Stimulated activated naive CD8-positive, alpha-beta T cell treated with anti-CD3 and anti-CD28 coated beads, Interleukin-15, amount 100 ng/mL, for 72 hours (primary cell): ENCODE results near the gene KLF13.

Experiments used
- ATAC-seq: fragments of 150-1000 bp; cut with Tn5 transposase; 2 replicates; pipeline ENCODE4 v1.10.0; 2021; ENCODE audit warnings: mild to moderate bottlenecking, moderate library complexity
- DNase-seq, 2 donors: peaks; one replicate each; pipeline ENCODE4 v3.0.0; 2021 to 2022
- H3K27ac Mint-ChIP-seq, 2 donors: one replicate each; pipeline ENCODE4 v1.8.0; 2022; ENCODE audit warnings: mild to moderate bottlenecking in 2 of 2, mixed read lengths in 2 of 2, moderate library complexity in 2 of 2
- H3K27me3 Mint-ChIP-seq: one replicate; pipeline ENCODE4 v1.8.0; 2022; ENCODE audit warnings: mixed read lengths
- H3K4me1 Mint-ChIP-seq: one replicate; pipeline ENCODE4 v1.8.0; 2022; ENCODE audit warnings: mild to moderate bottlenecking, mixed read lengths
- H3K4me3 Mint-ChIP-seq, 2 donors: one replicate each; pipeline ENCODE4 v1.8.0; 2022; ENCODE audit warnings: mild to moderate bottlenecking in 2 of 2, mixed read lengths in 2 of 2, moderate library complexity in 1 of 2
- H3K9me3 Mint-ChIP-seq, 2 donors: one replicate each; pipeline ENCODE4 v1.8.0; 2022; ENCODE audit warnings: mixed read lengths in 2 of 2

The KLF13 gene

GRCh38 chr15:31296219-31296645 lies 30.4 kb upstream of the KLF13 start:
- H3K9me3 Mint-ChIP-seq = no peaks in the 10 kb centered on the region
- ATAC-seq (no peak), DNase-seq (no peak)
- H3K27ac Mint-ChIP-seq = no peak overlapping the region
- H3K4me3 Mint-ChIP-seq = no peak overlapping the region
- H3K4me1 Mint-ChIP-seq = peaks cover 16% of the 10 kb centered on the region
- peaks cover 25% of the 10 kb centered on the region for H3K27me3 Mint-ChIP-seq

DNA sequence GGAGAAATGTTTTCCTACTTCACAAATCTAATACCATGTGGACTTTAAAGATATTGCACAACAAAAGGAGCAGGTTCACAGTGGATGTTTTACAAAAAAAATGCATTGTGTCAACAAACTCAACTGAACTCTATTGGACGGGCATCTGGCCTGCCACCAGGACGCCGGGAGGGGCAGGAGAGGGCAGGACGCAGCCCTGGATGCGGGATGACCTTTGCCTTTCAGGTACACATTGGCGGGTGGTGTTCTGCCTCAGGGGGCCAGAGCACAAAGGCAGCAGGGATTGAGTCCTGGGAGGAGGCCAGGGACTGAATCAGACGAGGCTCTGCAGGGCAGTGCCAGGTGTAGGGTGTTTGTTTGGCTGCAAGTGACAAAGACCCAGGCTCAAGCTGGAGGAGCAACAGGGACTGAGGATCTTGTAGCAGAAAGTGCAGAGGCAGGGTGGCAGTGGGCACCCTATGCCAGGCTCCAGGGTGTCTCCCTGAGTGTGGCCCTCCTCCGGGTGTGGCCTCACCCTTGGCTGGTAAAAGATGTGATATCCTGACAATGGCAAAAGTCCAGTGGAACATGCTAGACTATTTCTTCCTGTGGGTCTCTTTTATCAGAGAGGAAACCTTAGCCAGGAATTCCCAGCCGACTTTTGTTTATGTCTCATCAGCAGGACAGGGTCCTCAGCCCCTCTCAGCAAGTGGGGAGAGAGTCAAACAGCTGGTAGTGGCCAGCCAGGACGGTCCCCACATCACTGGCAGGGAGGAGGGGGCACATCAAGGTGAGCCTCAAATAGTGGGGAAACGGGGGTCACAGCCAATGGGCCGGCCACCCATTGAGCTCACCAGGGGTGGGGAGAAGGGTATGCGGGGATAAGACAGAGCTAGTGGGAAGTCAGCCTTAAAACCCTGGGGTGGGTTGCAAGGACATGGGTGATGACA lies 29.7 kb upstream of the KLF13 start:
- Mint-ChIP-seq H3K27ac (no peak overlapping the region), H3K4me1 (peaks cover 14% of the 10 kb centered on the region), H3K4me3 (no peak overlapping the region), H3K27me3 (peaks cover 18% of the 10 kb centered on the region), H3K9me3 (no peaks in the 10 kb centered on the region)
- DNase-seq (peak in 1 of 2 donors; percentile 2), ATAC-seq (no peak)

DNA sequence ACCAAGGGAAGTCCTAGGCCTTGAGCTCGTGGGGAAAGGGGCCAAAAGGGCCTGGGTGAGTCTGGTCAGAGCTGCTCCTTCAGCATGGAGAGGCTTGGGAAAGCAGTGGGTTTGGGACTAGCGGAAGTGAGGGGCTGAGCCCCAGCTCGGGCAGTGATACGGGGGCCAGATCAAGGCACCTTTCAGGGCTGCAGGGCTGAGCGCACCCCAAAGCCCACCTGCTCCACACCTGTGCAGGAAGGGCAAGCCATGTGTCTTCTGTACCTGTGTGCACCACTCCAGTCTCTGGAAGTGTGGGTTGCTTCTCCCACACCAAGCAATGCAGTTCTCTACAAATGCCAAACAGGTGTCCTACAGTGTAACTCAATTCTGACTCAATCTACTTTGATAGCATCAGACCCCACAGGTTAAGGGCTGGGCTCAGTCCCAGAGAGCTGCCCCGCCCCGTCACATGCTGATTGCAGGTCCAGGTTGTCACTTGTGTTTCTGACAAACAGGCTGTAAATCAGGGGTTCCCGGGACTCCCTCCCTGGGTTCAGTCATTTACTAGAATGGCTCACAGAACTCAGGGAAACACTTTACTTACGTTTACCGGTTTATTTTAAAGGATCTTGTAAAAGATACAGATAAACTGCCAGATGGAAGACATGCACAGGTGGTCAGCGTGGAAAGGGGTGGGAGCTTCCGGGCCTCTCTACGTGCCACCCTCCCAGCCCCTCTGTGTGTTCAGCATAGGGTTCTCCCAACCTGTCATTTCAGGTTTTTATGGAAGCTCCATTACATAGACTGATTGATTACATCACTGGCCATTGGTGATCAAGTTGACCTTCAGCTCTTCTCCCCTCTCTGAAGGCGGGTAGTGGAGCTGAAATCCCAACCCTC lies 28.8 kb upstream of the KLF13 start:
- Mint-ChIP-seq H3K9me3 (no peaks in the 10 kb centered on the region), H3K4me3 (no peak overlapping the region), H3K27me3 (peaks cover 9% of the 10 kb centered on the region), H3K4me1 (peaks cover 17% of the 10 kb centered on the region), H3K27ac (peak overlapping the region in 1 of 2 donors; percentile 13)
- ATAC-seq (no peak), DNase-seq (no peak)

DNA sequence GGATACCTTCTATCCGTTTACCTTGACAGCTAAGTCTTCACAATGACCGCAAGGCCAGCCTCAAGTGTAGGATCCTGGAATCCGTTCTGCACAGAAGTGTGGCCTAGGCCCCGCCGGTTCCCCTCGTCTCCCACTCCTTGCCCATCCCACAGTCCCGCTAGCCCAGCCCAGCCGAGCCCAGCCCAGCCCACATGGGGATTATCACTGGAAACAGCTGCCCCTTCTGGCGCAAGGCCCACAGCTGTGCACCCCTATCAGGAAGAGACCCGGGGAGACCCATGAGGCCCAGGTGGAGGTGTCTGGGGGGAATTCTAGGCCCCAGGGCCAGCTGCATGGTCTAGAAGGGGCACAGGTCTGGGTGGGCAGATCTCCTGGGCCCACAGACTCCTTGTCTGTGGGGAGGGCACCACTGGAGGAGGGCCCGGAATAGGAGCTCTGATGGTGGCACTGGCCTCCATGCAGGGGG lies 27.9 kb upstream of the KLF13 start:
- Mint-ChIP-seq H3K27ac (no peak overlapping the region), H3K9me3 (no peaks in the 10 kb centered on the region), H3K4me1 (peaks cover 26% of the 10 kb centered on the region), H3K27me3 (no peaks in the 10 kb centered on the region), H3K4me3 (no peak overlapping the region)
- ATAC-seq = no peak
- peak in 1 of 2 donors; percentile 2 for DNase-seq

- H3K27me3 Mint-ChIP-seq = no peaks in the 10 kb centered on the region
- H3K4me1 Mint-ChIP-seq = peaks cover 38% of the 10 kb centered on the region
- DNase-seq (peak in 1 of 2 donors; percentile 4), ATAC-seq (no peak)
- no peaks in the 10 kb centered on the region for H3K9me3 Mint-ChIP-seq
- no peak overlapping the region for H3K4me3 Mint-ChIP-seq
- no peak overlapping the region for H3K27ac Mint-ChIP-seq
Observed at GRCh38 chr15:31300208-31300661, 26.4 kb upstream of the KLF13 start.

GRCh38 chr15:31300981-31301672 lies 25.5 kb upstream of the KLF13 start:
- DNase-seq (no peak), ATAC-seq (no peak)
- no peak overlapping the region for H3K4me3 Mint-ChIP-seq
- peak overlapping the region in 1 of 2 donors; percentile 33 for H3K27ac Mint-ChIP-seq
- no peaks in the 10 kb centered on the region for H3K27me3 Mint-ChIP-seq
- H3K9me3 Mint-ChIP-seq = no peaks in the 10 kb centered on the region
- peaks cover 38% of the 10 kb centered on the region for H3K4me1 Mint-ChIP-seq

GRCh38 chr15:31301673-31301990 lies 25.0 kb upstream of the KLF13 start:
- no peak for ATAC-seq
- no peaks in the 10 kb centered on the region for H3K9me3 Mint-ChIP-seq
- H3K27me3 Mint-ChIP-seq = no peaks in the 10 kb centered on the region
- H3K27ac Mint-ChIP-seq = peak overlapping the region in 1 of 2 donors; percentile 33
- no peak overlapping the region for H3K4me3 Mint-ChIP-seq
- DNase-seq = no peak
- peaks cover 38% of the 10 kb centered on the region for H3K4me1 Mint-ChIP-seq

DNA sequence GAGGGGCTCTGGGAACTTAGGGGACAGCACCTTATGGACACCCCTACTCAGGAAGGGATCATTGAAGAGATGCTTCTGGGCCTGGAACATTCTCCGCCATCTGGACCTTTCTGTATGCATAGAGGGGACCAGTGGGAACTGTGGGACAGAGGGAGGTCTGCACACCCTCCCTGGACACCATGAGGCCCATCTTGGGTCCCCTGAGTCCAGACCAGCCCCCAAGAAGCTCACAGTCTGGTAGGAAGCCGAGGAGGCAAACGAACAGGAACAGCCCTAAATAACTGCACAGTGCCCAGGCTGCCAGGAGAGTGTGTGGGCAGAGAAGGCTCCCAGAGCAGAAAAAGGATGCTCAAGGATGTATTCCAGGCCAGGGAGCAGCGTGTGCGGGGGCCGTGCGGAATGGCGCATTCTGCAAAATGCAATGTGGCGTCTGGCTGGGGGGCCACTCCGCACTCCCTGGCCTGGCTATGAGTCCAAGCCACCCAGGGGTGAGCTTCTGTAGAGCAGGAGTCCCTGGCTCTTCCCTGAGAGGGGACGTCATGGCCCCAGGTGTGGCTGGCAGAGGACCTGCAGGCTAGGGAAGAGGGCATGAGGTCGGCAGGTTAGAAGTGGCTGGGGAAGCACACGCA lies 24.5 kb upstream of the KLF13 start:
- no peaks in the 10 kb centered on the region for H3K27me3 Mint-ChIP-seq
- peak in 1 of 2 donors; percentile 4 for DNase-seq
- peak overlapping the region in 1 of 2 donors; percentile 54 for H3K27ac Mint-ChIP-seq
- H3K9me3 Mint-ChIP-seq = no peaks in the 10 kb centered on the region
- no peak overlapping the region for H3K4me3 Mint-ChIP-seq
- peaks cover 40% of the 10 kb centered on the region for H3K4me1 Mint-ChIP-seq
- ATAC-seq = no peak

- DNase-seq = peak in 1 of 2 donors; percentile 21
Observed at GRCh38 chr15:31302778-31303725, 23.6 kb upstream of the KLF13 start.

DNA sequence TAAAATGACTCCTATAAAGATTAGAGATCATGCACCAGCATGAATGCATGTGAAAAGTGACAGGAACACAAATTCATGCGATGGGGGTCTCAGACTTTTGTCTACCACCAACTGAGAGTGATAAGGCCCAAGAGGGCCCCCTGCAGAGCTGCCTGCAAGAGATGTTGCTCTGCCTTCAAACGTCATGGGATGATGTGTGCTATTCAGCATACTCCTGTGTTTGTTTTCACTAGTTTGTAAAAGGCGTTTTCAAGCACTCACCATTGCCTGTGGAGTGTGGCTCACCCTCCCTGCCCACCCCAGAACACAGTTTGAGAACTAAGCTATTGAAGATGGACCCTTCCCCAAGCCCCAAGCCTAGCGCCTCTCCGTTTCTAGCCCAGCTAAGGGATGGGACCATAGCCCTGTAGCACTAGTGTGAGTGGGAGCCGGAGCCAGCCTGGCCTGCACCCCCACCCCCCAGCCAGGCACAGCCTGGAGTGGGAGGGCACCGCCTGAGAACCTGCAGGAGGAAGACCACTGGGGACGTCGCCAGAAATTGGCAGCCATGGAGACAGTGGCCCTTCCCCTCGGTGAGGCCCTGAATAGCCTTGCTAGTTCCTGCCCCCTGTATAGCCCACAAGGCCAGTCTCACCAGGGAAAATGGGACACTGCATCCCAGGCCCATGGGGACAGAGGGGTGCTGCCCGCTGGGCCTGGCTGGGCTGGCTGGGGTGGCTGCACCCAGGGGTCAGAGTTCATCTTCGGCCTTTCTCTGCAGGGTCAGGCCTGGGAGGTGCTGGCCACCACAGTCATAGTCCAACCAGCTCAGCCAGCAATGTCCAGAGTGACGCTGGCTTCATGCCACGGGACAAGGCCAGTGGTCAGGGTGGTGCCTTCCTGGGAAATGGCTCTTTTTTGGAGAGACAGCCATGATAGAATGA lies 22.6 kb upstream of the KLF13 start:
- Mint-ChIP-seq H3K4me3 (peak overlapping the region; percentile 9 to 34), H3K9me3 (no peaks in the 10 kb centered on the region), H3K4me1 (peaks cover 58% of the 10 kb centered on the region), H3K27ac (peak overlapping the region in 1 of 2 donors; percentile 89), H3K27me3 (no peaks in the 10 kb centered on the region)
- ATAC-seq (no peak), DNase-seq (peak in 1 of 2 donors; percentile 8)

More at GRCh38 chr15:31302778-31303725, 23.6 kb upstream of the KLF13 start:
- Mint-ChIP-seq H3K27ac (peak overlapping the region; percentile 54 to 83), H3K4me1 (peaks cover 49% of the 10 kb centered on the region), H3K27me3 (no peaks in the 10 kb centered on the region), H3K4me3 (peak overlapping the region; percentile 5 to 9), H3K9me3 (no peaks in the 10 kb centered on the region)
- ATAC-seq = peak; percentile 64

GRCh38 chr15:31304751-31305365 lies 21.8 kb upstream of the KLF13 start:
- ATAC-seq (no peak), DNase-seq (peak in 1 of 2 donors; percentile 4)
- Mint-ChIP-seq H3K4me1 (peaks cover 62% of the 10 kb centered on the region), H3K9me3 (no peaks in the 10 kb centered on the region), H3K27me3 (no peaks in the 10 kb centered on the region), H3K4me3 (no peak overlapping the region), H3K27ac (peak overlapping the region; percentile 34 to 48)

GRCh38 chr15:31305375-31305774 lies 21.3 kb upstream of the KLF13 start:
- H3K27ac Mint-ChIP-seq = peak overlapping the region in 1 of 2 donors; percentile 15

More at GRCh38 chr15:31305375-31305774, 21.3 kb upstream of the KLF13 start:
- ATAC-seq (no peak), DNase-seq (peak in 1 of 2 donors; percentile 5)
- Mint-ChIP-seq H3K4me1 (peaks cover 66% of the 10 kb centered on the region), H3K27me3 (no peaks in the 10 kb centered on the region), H3K9me3 (no peaks in the 10 kb centered on the region), H3K4me3 (no peak overlapping the region)
